GM12878 (cell line): Measurements from ENCODE around the gene FAM107A. TPM values are rescaled to one million over a fixed set of nuclear protein-coding genes. Genes with fewer than 3 reads are reported as not detected.

ENCODE experiments used
- ATAC-seq: fragments of 200-7000 bp; cut with Tn5 transposase; 3 replicates; pipeline ENCODE4 v1.9.1; 2020; ENCODE audit warnings: mild to moderate bottlenecking, moderate library complexity
- BruUV-seq: library from RNA; stranded (reverse); fragments of 400-500 nt; replicated peaks from 2 replicates; lab custom pipeline; 2021; lab: Mats Ljungman, UMichigan
- CTCF ChIA-PET: fragments of 300-600 bp; sonication (Branson Sonifier 250); formaldehyde crosslinking; extraction: SDS; loops from one replicate; lab custom pipeline; 2021; ENCODE audit warnings: inconsistent platforms; lab: Yijun Ruan, JAX
- POLR2A ChIA-PET: fragments of 350-600 bp; formaldehyde crosslinking; extraction: SDS; loops from one replicate; lab custom pipeline; 2021; ENCODE audit warnings: inconsistent platforms; lab: Charles Lee
- RAD21 ChIA-PET: fragments of 300-600 bp; sonication (Branson Sonifier 250); formaldehyde crosslinking; loops from one replicate; lab custom pipeline; 2023; ENCODE audit warnings: antibody characterized with exemption; ENCODE audit not compliant: unreplicated experiment; lab: Charles Lee
- SMC1A ChIA-PET: fragments of 300-600 bp; sonication (Branson Sonifier 250); formaldehyde crosslinking; loops from one replicate; lab custom pipeline; 2023; ENCODE audit not compliant: unreplicated experiment, uncharacterized antibody; lab: Charles Lee
- DNase-seq: peaks from one replicate; pipeline ENCODE4 v3.0.0-alpha.2; 2011; ENCODE audit warnings: low read depth, low spot score
- FAIRE-seq: peaks from 3 replicates; lab custom pipeline; 2011; peaks lifted over from hg19 to GRCh38; lab: Jason Lieb, UNC
- H2AFZ ChIP-seq: 2 replicates; pipeline ENCODE4 v1.6.0; 2011; ENCODE audit warnings: low read depth, low read length, control low read depth; ENCODE audit not compliant: control insufficient read depth
- H3K27ac ChIP-seq: 2 replicates; pipeline ENCODE4 v1.5.1; 2011; ENCODE audit warnings: control low read depth; ENCODE audit not compliant: control insufficient read depth, insufficient read depth
- H3K27me3 ChIP-seq, 2 experiments: replicated peaks in 1 of 2; 2 replicates each; pipeline versions ENCODE4 v1.6.0 to v1.6.1; 2011; ENCODE audit warnings: low read length in 1 of 2; ENCODE audit not compliant: control insufficient read depth in 2 of 2, insufficient read depth in 2 of 2
- H3K36me3 ChIP-seq, 2 experiments: 2 replicates each; pipeline ENCODE4 v1.5.1; 2011; ENCODE audit warnings: low read length in 1 of 2; ENCODE audit not compliant: control insufficient read depth in 2 of 2, insufficient read depth in 2 of 2
- H3K4me1 ChIP-seq: 2 replicates; pipeline ENCODE4 v1.6.1; 2011; ENCODE audit warnings: mild to moderate bottlenecking, low read length, moderate library complexity, mixed read lengths; ENCODE audit not compliant: control insufficient read depth, insufficient read depth
- H3K4me2 ChIP-seq: 2 replicates; pipeline ENCODE4 v1.6.0; 2011; ENCODE audit warnings: control low read depth; ENCODE audit not compliant: control insufficient read depth, insufficient read depth
- H3K4me3 ChIP-seq: fragments of 200-600 bp; sonication (generic); 2 replicates; pipeline ENCODE4 v1.5.1; 2016
- H3K79me2 ChIP-seq: 2 replicates; pipeline ENCODE4 v1.6.0; 2011; ENCODE audit warnings: low read length; ENCODE audit not compliant: control insufficient read depth, insufficient read depth
- H3K9ac ChIP-seq: 2 replicates; pipeline ENCODE4 v1.8.0; 2011; ENCODE audit warnings: low read length, control low read depth, mixed read lengths; ENCODE audit not compliant: control insufficient read depth, insufficient read depth
- H3K9me3 ChIP-seq: replicated peaks from 3 replicates; pipeline ENCODE4 v1.5.1; 2011; ENCODE audit warnings: mild to moderate bottlenecking, low read length; ENCODE audit not compliant: control insufficient read depth, insufficient read depth
- H4K20me1 ChIP-seq: 2 replicates; pipeline ENCODE4 v1.6.0; 2011; ENCODE audit not compliant: control insufficient read depth, insufficient read depth
- CHD1 ChIP-seq: IDR thresholded peaks from 2 replicates; pipeline ENCODE4 v1.6.1; 2012; ENCODE audit warnings: low read depth, low read length, improper control_type of control experiment
- MYC ChIP-seq: IDR thresholded peaks from 2 replicates; pipeline ENCODE4 v1.6.1; 2011; ENCODE audit warnings: mild to moderate bottlenecking, low read length, moderate library complexity, inconsistent platforms; ENCODE audit not compliant: insufficient read depth, insufficient replicate concordance, insufficient read length, severe bottlenecking
- WGBS: methylation state at CpG from one replicate; pipeline ENCODE4 v1.1.6; 2016; ENCODE audit warnings: low lambda C conversion rate; ENCODE audit not compliant: insufficient replicate concordance, insufficient coverage; ENCODE audit errors: missing lambda C conversion rate; 5-methylcytosine and 5-hydroxymethylcytosine counted together
- in situ Hi-C: fragments of 300-500 bp; cut with MboI; formaldehyde crosslinking; loops from 9 replicates; pipeline ENCODE4 v1.14.3; 2018; ENCODE audit warnings: mixed read lengths
- intact Hi-C: fragments of 100-400 bp; cut with micrococcal nuclease; formaldehyde crosslinking; loops from one replicate; pipeline ENCODE4 v1.14.2; 2022; ENCODE audit not compliant: unreplicated experiment
- polyA plus RNA-seq, 11 experiments: library from polyadenylated mRNA; depleted of rRNA in 4 of 11; unstranded in 6 of 11; stranded (reverse) in 5 of 11; fragments of >200 nt; fragmentation: Nextera tagmentation in 4 of 11; fragmentation: Illumina TruSeq in 1 of 11; extraction: Ambion mirVana in 4 of 11; extraction: Trizol in 1 of 11; gene quantifications; 1 replicate in 1 of 11; 2 replicates in 10 of 11; pipeline versions ENCODE4 v1.2.1 to v1.2.3, GENCODE V29; 2011 to 2016; ENCODE audit warnings: inconsistent platforms in 2 of 11, missing spikeins in 2 of 11, low read depth in 1 of 11
- total RNA-seq, 4 experiments: library from RNA; depleted of rRNA in 3 of 4; stranded (reverse); fragments of >200 nt in 3 of 4; fragmentation: Illumina TruSeq in 1 of 4; extraction: Trizol in 1 of 4; gene quantifications; 2 replicates each; pipeline versions ENCODE4 v1.2.1 to v1.2.3, GENCODE V29; 2013 to 2021
- TF ChIP-seq, protein P1 (sequence below): fragments of 450-650 bp; formaldehyde crosslinking; IDR thresholded peaks from 2 replicates; pipeline ENCODE4 v1.4.0; 2022; ENCODE audit warnings: mild to moderate bottlenecking, moderate library complexity
- TF ChIP-seq, protein P2 (sequence below): fragments of 450-650 bp; IDR thresholded peaks from 2 replicates; pipeline ENCODE4 v1.6.1; 2017; ENCODE audit warnings: borderline replicate concordance

FAM107A gene
- total and polyA plus RNA-seq, 10 of the 15 experiments (the other 5 are each of a cell fraction or from before 2014, with no cell fraction given), result not detected

DNA sequence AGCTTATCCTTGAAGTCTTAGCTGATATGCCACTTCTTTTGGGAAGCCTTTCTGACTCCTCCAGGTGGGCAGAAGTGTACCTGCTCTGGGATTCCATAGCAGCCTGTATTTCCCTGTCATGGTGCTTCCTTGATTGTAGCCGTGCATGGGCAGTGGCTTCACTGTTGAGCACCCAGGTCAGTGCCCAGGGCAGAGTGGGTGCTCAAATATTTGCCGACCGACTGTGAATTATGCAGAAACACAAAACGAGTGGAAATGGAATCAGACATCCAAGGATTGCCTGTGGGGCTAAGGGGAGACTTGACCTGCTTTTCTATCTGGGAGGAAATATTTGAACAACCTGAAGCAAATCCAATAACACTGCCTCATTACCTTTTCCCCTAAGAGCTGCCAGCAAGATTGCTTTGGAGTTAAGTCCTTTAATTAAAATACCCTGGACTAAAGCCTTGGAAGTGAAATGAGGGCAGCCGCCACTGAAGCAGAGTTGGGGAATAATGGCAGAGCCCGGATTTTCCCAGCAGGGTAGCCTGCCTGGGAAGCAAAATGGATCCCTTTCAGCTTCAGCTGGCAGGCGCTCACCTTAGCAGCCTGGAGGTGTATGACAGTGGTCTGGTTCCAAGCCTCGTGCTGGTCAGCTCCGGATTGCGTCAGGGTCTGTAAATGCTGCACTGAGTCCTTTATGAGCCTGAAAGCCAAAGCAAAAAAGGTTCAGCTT is 55.1 kb downstream of the FAM107A start:
- CTCF ChIA-PET, result interaction anchor here (0.7 to 1.6 kb wide), 9 partner anchors 10 to 562 kb away, joined by 3 to 5 read pairs (median 3); partner anchors contain the start of gene KCTD6
- DNase-seq (no peak), ATAC-seq (no peak), FAIRE-seq (no peak)
- H3K9ac ChIP-seq, result no peak overlapping the region
- no peaks in the 10 kb centered on the region for H3K27me3 ChIP-seq
- WGBS, result 37% methylated on average over 10 of the region's 10 CpGs
- in situ Hi-C loops, result no loop called here
- no peaks in the 10 kb centered on the region for H4K20me1 ChIP-seq
- H2AFZ ChIP-seq, result no peak overlapping the region
- H3K79me2 ChIP-seq, result no peaks in the 10 kb centered on the region
- no peaks in the 10 kb centered on the region for H3K36me3 ChIP-seq
- RAD21 ChIA-PET, result interaction anchor here (0.8 kb wide), 1 partner anchor 58 kb away, joined by 4 read pairs; no protein-coding TSS in a partner anchor
- TF ChIP-seq CHD1 (no peak), MYC (no peak)
- TF ChIP-seq, protein P1, sequence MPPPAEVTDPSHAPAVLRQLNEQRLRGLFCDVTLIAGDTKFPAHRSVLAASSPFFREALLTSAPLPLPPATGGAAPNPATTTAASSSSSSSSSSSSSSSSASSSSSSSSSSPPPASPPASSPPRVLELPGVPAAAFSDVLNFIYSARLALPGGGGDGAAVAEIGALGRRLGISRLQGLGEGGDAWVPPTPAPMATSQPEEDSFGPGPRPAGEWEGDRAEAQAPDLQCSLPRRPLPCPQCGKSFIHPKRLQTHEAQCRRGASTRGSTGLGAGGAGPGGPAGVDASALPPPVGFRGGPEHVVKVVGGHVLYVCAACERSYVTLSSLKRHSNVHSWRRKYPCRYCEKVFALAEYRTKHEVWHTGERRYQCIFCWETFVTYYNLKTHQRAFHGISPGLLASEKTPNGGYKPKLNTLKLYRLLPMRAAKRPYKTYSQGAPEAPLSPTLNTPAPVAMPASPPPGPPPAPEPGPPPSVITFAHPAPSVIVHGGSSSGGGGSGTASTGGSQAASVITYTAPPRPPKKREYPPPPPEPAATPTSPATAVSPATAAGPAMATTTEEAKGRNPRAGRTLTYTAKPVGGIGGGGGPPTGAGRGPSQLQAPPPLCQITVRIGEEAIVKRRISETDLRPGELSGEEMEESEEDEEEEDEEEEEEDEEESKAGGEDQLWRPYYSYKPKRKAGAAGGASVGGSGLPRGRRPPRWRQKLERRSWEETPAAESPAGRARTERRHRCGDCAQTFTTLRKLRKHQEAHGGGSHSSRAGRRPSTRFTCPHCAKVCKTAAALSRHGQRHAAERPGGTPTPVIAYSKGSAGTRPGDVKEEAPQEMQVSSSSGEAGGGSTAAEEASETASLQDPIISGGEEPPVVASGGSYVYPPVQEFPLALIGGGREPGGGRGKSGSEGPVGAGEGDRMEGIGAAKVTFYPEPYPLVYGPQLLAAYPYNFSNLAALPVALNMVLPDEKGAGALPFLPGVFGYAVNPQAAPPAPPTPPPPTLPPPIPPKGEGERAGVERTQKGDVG (CRISPR knock-in tag), result no peak
- TF ChIP-seq, protein P2, sequence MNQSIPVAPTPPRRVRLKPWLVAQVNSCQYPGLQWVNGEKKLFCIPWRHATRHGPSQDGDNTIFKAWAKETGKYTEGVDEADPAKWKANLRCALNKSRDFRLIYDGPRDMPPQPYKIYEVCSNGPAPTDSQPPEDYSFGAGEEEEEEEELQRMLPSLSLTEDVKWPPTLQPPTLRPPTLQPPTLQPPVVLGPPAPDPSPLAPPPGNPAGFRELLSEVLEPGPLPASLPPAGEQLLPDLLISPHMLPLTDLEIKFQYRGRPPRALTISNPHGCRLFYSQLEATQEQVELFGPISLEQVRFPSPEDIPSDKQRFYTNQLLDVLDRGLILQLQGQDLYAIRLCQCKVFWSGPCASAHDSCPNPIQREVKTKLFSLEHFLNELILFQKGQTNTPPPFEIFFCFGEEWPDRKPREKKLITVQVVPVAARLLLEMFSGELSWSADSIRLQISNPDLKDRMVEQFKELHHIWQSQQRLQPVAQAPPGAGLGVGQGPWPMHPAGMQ, result no peak
- intact Hi-C loops, result no loop called here
- no peaks in the 10 kb centered on the region for H3K9me3 ChIP-seq
- H3K4me2 ChIP-seq, result no peak overlapping the region
- POLR2A ChIA-PET, result no interaction called here
- H3K4me1 ChIP-seq, result no peaks in the 10 kb centered on the region
- SMC1A ChIA-PET, result interaction anchor here (0.8 to 1.5 kb wide), 3 partner anchors 10 to 216 kb away, joined by 3 to 5 read pairs (median 4); partner anchors contain the start of genes HTD2, KCTD6 and RPP14
- H3K27ac ChIP-seq, result no peak overlapping the region
- no TSS peak for BruUV-seq
- no peak overlapping the region for H3K4me3 ChIP-seq
